H1 (cell line): ENCODE measurements around the gene DPF1. TPM values are rescaled to one million over a fixed set of nuclear protein-coding genes. Genes with fewer than 3 reads are reported as not detected.
A peak's percentile ranks its signal among the peaks of the same experiment; 100 is the strongest.

ENCODE experiments used
- CTCF ChIA-PET: fragments of 300-600 bp; sonication (Branson Sonifier 250); formaldehyde crosslinking; loops from one replicate; lab custom pipeline; 2021; ENCODE audit not compliant: partially characterized antibody; lab: Charles Lee
- POLR2A ChIA-PET: fragments of 300-600 bp; sonication (Branson Sonifier 250); formaldehyde crosslinking; loops from one replicate; lab custom pipeline; 2021; ENCODE audit warnings: inconsistent platforms; ENCODE audit not compliant: partially characterized antibody; lab: Charles Lee
- DNase-seq, 2 experiments: peaks; one replicate each; pipeline versions ENCODE4 v3.0.0 to v3.0.0-alpha.2; 2010 to 2022; ENCODE audit warnings: low spot score in 2 of 2, low read depth in 1 of 2, mixed read lengths in 1 of 2
- FAIRE-seq: peaks from 2 replicates; lab custom pipeline; 2011; peaks lifted over from hg19 to GRCh38; lab: Jason Lieb, UNC
- H2AFZ ChIP-seq: 2 replicates; pipeline ENCODE4 v1.8.1; 2012; ENCODE audit warnings: low read length, inconsistent platforms
- H2AK5ac ChIP-seq: 2 replicates; pipeline ENCODE4 v1.6.1; 2013; ENCODE audit warnings: low read depth, low read length
- H2BK120ac ChIP-seq: replicated peaks from 2 replicates; pipeline ENCODE3; 2013; ENCODE audit warnings: low read depth, low read length, inconsistent platforms
- H2BK12ac ChIP-seq: 2 replicates; pipeline ENCODE4 v1.6.1; 2013; ENCODE audit warnings: low read depth, low read length
- H2BK15ac ChIP-seq: 2 replicates; pipeline ENCODE4 v1.6.1; 2013; ENCODE audit warnings: low read length
- H2BK20ac ChIP-seq: 2 replicates; pipeline ENCODE4 v1.6.1; 2013; ENCODE audit warnings: low read length
- H2BK5ac ChIP-seq: 2 replicates; pipeline ENCODE4 v1.6.1; 2013; ENCODE audit warnings: low read depth, low read length
- H3K14ac ChIP-seq: 2 replicates; pipeline ENCODE4 v1.6.1; 2013; ENCODE audit warnings: inconsistent platforms; ENCODE audit not compliant: insufficient read length
- H3K18ac ChIP-seq: 2 replicates; pipeline ENCODE4 v1.6.1; 2013; ENCODE audit warnings: low read length; ENCODE audit errors: extremely low read depth
- H3K23ac ChIP-seq: 2 replicates; pipeline ENCODE4 v1.6.1; 2013; ENCODE audit warnings: inconsistent platforms; ENCODE audit not compliant: insufficient read length
- H3K23me2 ChIP-seq: 2 replicates; pipeline ENCODE4 v1.6.1; 2013; ENCODE audit warnings: low read depth, low read length
- H3K27ac ChIP-seq: 2 replicates; pipeline ENCODE4 v1.6.1; 2011; ENCODE audit warnings: low read depth, low read length, inconsistent platforms
- H3K27me3 ChIP-seq, 4 experiments: replicated peaks in 1 of 4; 1 replicate in 1 of 4; 2 replicates in 3 of 4; pipeline versions ENCODE4 v1.6.1 to v1.8.1; 2011 to 2013; ENCODE audit warnings: low read length in 3 of 4, mild to moderate bottlenecking in 3 of 4, inconsistent platforms in 2 of 4, mixed read lengths in 2 of 4, moderate library complexity in 1 of 4; ENCODE audit not compliant: control insufficient read depth in 3 of 4, insufficient read depth in 3 of 4; ENCODE audit errors: extremely low read depth in 1 of 4
- H3K36me3 ChIP-seq, 4 experiments: 2 replicates each; pipeline versions ENCODE4 v1.6.1 to v1.8.1; 2011 to 2013; ENCODE audit warnings: mild to moderate bottlenecking in 4 of 4, low read length in 3 of 4, moderate library complexity in 2 of 4, control low read depth in 1 of 4, inconsistent platforms in 1 of 4; ENCODE audit not compliant: insufficient read depth in 4 of 4, control insufficient read depth in 2 of 4
- H3K4ac ChIP-seq: replicated peaks from 2 replicates; pipeline ENCODE3; 2013; ENCODE audit warnings: low read length, low read depth, mixed read lengths, inconsistent platforms; ENCODE audit not compliant: insufficient read length
- H3K4me1 ChIP-seq, 4 experiments: replicated peaks in 1 of 4; 1 replicate in 1 of 4; 2 replicates in 3 of 4; pipeline versions ENCODE4 v1.6.1 to v1.8.1; 2011 to 2013; ENCODE audit warnings: low read length in 3 of 4, inconsistent platforms in 2 of 4, mixed read lengths in 1 of 4; ENCODE audit not compliant: insufficient read depth in 4 of 4, control insufficient read depth in 3 of 4
- H3K4me2 ChIP-seq, 2 experiments: 2 replicates each; pipeline versions ENCODE4 v1.6.1 to v1.8.1; 2011 to 2013; ENCODE audit warnings: low read depth in 2 of 2, low read length in 2 of 2, control low read depth in 1 of 2, inconsistent platforms in 1 of 2, mild to moderate bottlenecking in 1 of 2; ENCODE audit not compliant: insufficient read depth in 1 of 2
- H3K4me3 ChIP-seq, 4 experiments: fragments of 200-600, 300-600 bp in 1 of 4; sonication (generic), shearing (Covaris generic), sonication (Bioruptor Twin) in 1 of 4; 2 replicates each; pipeline versions ENCODE4 v1.5.1 to v1.8.1; 2011 to 2016; ENCODE audit warnings: low read length in 4 of 4, low read depth in 3 of 4, control low read depth in 2 of 4, inconsistent platforms in 2 of 4, mild to moderate bottlenecking in 2 of 4, mixed read lengths in 1 of 4, moderate library complexity in 1 of 4; ENCODE audit not compliant: insufficient read depth in 2 of 4; ENCODE audit errors: extremely low read depth in 1 of 4
- H3K56ac ChIP-seq: replicated peaks from 2 replicates; pipeline ENCODE3; 2013; ENCODE audit warnings: low read depth, mild to moderate bottlenecking, mixed read lengths, low read length, inconsistent platforms; ENCODE audit not compliant: insufficient read length
- H3K79me1 ChIP-seq: 2 replicates; pipeline ENCODE4 v1.6.1; 2013; ENCODE audit warnings: low read depth, low read length, control low read depth
- H3K79me2 ChIP-seq, 2 experiments: 2 replicates each; pipeline versions ENCODE4 v1.6.1 to v1.8.1; 2012 to 2013; ENCODE audit warnings: low read length in 2 of 2, mild to moderate bottlenecking in 2 of 2, inconsistent platforms in 1 of 2; ENCODE audit not compliant: insufficient read depth in 2 of 2, control insufficient read depth in 1 of 2
- H3K9ac ChIP-seq, 4 experiments: replicated peaks in 1 of 4; 1 replicate in 1 of 4; 2 replicates in 3 of 4; pipeline versions ENCODE4 v1.6.1 to v1.8.1; 2011 to 2013; ENCODE audit warnings: low read depth in 3 of 4, low read length in 3 of 4, control low read depth in 2 of 4, mild to moderate bottlenecking in 2 of 4, moderate library complexity in 2 of 4, inconsistent platforms in 1 of 4; ENCODE audit errors: extremely low read depth in 1 of 4
- H3K9me3 ChIP-seq, 2 experiments: 2 replicates each; pipeline versions ENCODE4 v1.6.1 to v1.8.1; 2012 to 2013; ENCODE audit warnings: mild to moderate bottlenecking in 2 of 2, moderate library complexity in 2 of 2, control low read depth in 1 of 2, inconsistent platforms in 1 of 2, low read depth in 1 of 2, low read length in 1 of 2, mixed read lengths in 1 of 2; ENCODE audit not compliant: insufficient read depth in 2 of 2
- H4K20me1 ChIP-seq, 2 experiments: replicated peaks in 1 of 2; 2 replicates each; pipeline versions ENCODE3 to v1.8.1; 2011 to 2013; ENCODE audit warnings: inconsistent platforms in 2 of 2, low read length in 2 of 2, mild to moderate bottlenecking in 1 of 2; ENCODE audit not compliant: insufficient read depth in 2 of 2, control insufficient read depth in 1 of 2
- H4K5ac ChIP-seq: 2 replicates; pipeline ENCODE4 v1.6.1; 2013; ENCODE audit warnings: low read length, low read depth, mixed read lengths, inconsistent platforms; ENCODE audit not compliant: insufficient read length
- H4K8ac ChIP-seq: 2 replicates; pipeline ENCODE4 v1.8.0; 2013; ENCODE audit warnings: mild to moderate bottlenecking, moderate library complexity, low read length, inconsistent platforms; ENCODE audit not compliant: insufficient read depth; ENCODE audit errors: extremely low read depth
- H4K91ac ChIP-seq: replicated peaks from 2 replicates; pipeline ENCODE3; 2013; ENCODE audit warnings: low read length, mixed read lengths, inconsistent platforms; ENCODE audit not compliant: insufficient read length
- CREB1 ChIP-seq: IDR thresholded peaks from 2 replicates; pipeline ENCODE4 v1.6.1; 2012; ENCODE audit warnings: inconsistent platforms
- GABPA ChIP-seq: IDR thresholded peaks from 2 replicates; pipeline ENCODE4 v1.6.1; 2011; ENCODE audit warnings: mild to moderate bottlenecking, low read length, moderate library complexity, borderline replicate concordance; ENCODE audit not compliant: insufficient read depth
- KDM4A ChIP-seq: IDR thresholded peaks from one replicate; pipeline ENCODE4 v1.7.1; 2012; ENCODE audit warnings: low read depth, mild to moderate bottlenecking, moderate library complexity, low read length, inconsistent platforms; ENCODE audit not compliant: severe bottlenecking
- PHF8 ChIP-seq: fragments of 200-600 bp; sonication (generic); conservative IDR thresholded peaks from 2 replicates; pipeline ENCODE4 v1.7.1; 2012; ENCODE audit warnings: low read depth, mild to moderate bottlenecking, inconsistent platforms, low read length, moderate library complexity
- RAD21 ChIP-seq, 2 experiments: IDR thresholded peaks in 1 of 2; conservative IDR thresholded peaks in 1 of 2; 2 replicates each; pipeline ENCODE4 v1.6.1; 2011; ENCODE audit warnings: low read depth in 2 of 2, low read length in 2 of 2, improper control_type of control experiment in 1 of 2, inconsistent platforms in 1 of 2, mild to moderate bottlenecking in 1 of 2, moderate library complexity in 1 of 2
- RFX5 ChIP-seq: IDR thresholded peaks from 2 replicates; pipeline ENCODE4 v1.6.1; 2011; ENCODE audit warnings: low read depth, low read length, improper control_type of control experiment, borderline replicate concordance
- RNF2 ChIP-seq: fragments of 200-900, 300-1000 bp; sonication (generic); IDR thresholded peaks from 2 replicates; pipeline ENCODE4 v1.7.1; 2016; ENCODE audit warnings: borderline replicate concordance, low read depth, mild to moderate bottlenecking, antibody characterized with exemption, low read length; ENCODE audit not compliant: poor library complexity, severe bottlenecking; ENCODE audit errors: missing control alignments
- SIRT6 ChIP-seq: IDR thresholded peaks from one replicate; pipeline ENCODE4 v1.7.1; 2012; ENCODE audit warnings: low read length, inconsistent platforms
- TAF7 ChIP-seq: optimal IDR thresholded peaks from 2 replicates; pipeline ENCODE3; 2011; ENCODE audit warnings: low read depth, mild to moderate bottlenecking, inconsistent platforms, low read length, moderate library complexity, borderline replicate concordance
- TCF12 ChIP-seq: IDR thresholded peaks from 2 replicates; pipeline ENCODE4 v1.6.1; 2011; ENCODE audit warnings: low read depth, mild to moderate bottlenecking, low read length
- YY1 ChIP-seq: IDR thresholded peaks from 2 replicates; pipeline ENCODE4 v1.6.1; 2011; ENCODE audit warnings: low read depth, mild to moderate bottlenecking, low read length
- WGBS, 2 experiments: shearing (Covaris generic) in 1 of 2; methylation state at CpG; one replicate each; pipeline versions ENCODE4 v1.1.6 to v1.1.7; 2013 to 2015; ENCODE audit warnings: low lambda C conversion rate in 2 of 2, mixed read lengths in 2 of 2, inconsistent platforms in 1 of 2, low coverage in 1 of 2, missing lambda C conversion rate in 1 of 2; ENCODE audit not compliant: insufficient replicate concordance in 2 of 2, insufficient coverage in 1 of 2, insufficient read length in 1 of 2; ENCODE audit errors: extremely low coverage in 1 of 2, missing lambda C conversion rate in 1 of 2; 5-methylcytosine and 5-hydroxymethylcytosine counted together
- polyA plus RNA-seq, 7 experiments: library from polyadenylated mRNA; depleted of rRNA in 3 of 7; stranded (reverse) in 5 of 7; unstranded in 2 of 7; fragments of >200 nt in 5 of 7; fragments of 200-250 nt in 2 of 7; gene quantifications; 1 replicate in 5 of 7; 2 replicates in 1 of 7; 4 replicates in 1 of 7; pipeline versions ENCODE4 v1.2.1 to v1.2.3, GENCODE V29; 2011 to 2013; ENCODE audit warnings: missing spikeins in 2 of 7, mixed read lengths in 2 of 7
- total RNA-seq: library from RNA; stranded (reverse); fragmentation: NEBNext Ultra II Directional; extraction: Animal tissue kit (Norgen Biotek cat#: 25700); gene quantifications from 2 replicates; pipeline ENCODE4 v1.2.1, GENCODE V29; 2021
- TF ChIP-seq, protein P1 (sequence below): IDR thresholded peaks from 2 replicates; pipeline ENCODE4 v1.6.1; 2011; ENCODE audit warnings: low read length, improper control_type of control experiment

DPF1 gene
- total and polyA plus RNA-seq, 2 of the 8 experiments (the other 6 are each of a cell fraction or from before 2014, with no cell fraction given) = 12.9 to 15.6 TPM

DNA sequence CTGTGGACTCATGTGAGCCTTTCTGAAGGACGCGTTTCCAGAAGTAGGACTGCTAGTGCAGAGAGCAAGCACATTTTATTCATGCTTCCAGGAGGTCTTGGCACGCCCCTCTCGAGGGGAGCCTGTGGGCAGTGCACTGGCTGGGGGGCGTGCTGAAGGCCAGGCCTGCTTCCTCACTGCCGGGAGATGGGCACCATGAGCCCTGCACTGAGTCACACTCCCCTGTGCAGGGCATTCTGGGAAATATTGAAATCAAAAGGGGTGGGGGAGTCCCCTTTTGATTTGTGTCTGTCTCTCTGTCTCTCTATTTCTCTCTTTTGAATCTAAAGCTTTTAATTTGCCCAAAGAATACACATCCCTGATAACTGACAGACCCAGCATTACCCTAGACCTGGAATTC is 34.0 kb downstream of the DPF1 start:
- no peak overlapping the region for H3K27ac ChIP-seq
- DNase-seq = no peak
- CTCF ChIA-PET = interaction anchor here (1.0 to 2.0 kb wide), 2 partner anchors 20 to 56 kb away, joined by 3 to 11 read pairs; no protein-coding TSS in a partner anchor
- TF ChIP-seq CREB1 = no peak
- no peak for TF ChIP-seq PHF8
- no peak for TF ChIP-seq YY1
- TF ChIP-seq KDM4A = no peak
- no peak for TF ChIP-seq TAF7
- TF ChIP-seq RNF2 = no peak
- TF ChIP-seq, protein P1, sequence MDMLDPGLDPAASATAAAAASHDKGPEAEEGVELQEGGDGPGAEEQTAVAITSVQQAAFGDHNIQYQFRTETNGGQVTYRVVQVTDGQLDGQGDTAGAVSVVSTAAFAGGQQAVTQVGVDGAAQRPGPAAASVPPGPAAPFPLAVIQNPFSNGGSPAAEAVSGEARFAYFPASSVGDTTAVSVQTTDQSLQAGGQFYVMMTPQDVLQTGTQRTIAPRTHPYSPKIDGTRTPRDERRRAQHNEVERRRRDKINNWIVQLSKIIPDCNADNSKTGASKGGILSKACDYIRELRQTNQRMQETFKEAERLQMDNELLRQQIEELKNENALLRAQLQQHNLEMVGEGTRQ = no peak
- TF ChIP-seq TCF12 = no peak
- no peak for TF ChIP-seq RFX5
- no peak for TF ChIP-seq SIRT6
- no peak for TF ChIP-seq GABPA
- no peak for TF ChIP-seq RAD21 (IDR thresholded peaks at IDR 0.05 in 1 of 2, conservative IDR thresholded peaks at IDR 0.05 in 1 of 2; ENCODE audit: low read depth in 2 of 2, low read length in 2 of 2)

More for the DNA sequence above, 34.0 kb downstream of the DPF1 start:
- Histone ChIP-seq H4K8ac (no peak overlapping the region; the same call in 1 of the 2 replicates), H2AFZ (no peak overlapping the region), H3K79me1 (no peaks in the 10 kb centered on the region), H2BK5ac (peak overlapping the region; percentile 52), H3K4ac (no peak overlapping the region), H2BK12ac (no peak overlapping the region), H3K56ac (no peak overlapping the region), H3K36me3 (peaks cover 0 to 3% (median 0%) of the 10 kb centered on the region in 4 experiments; a peak in 4 of 8 replicates), H3K4me1 (no peaks in the 10 kb centered on the region; a peak in 1 of 7 replicates), H3K23ac (no peak overlapping the region), H2BK15ac (no peak overlapping the region), H3K27me3 (no peaks in the 10 kb centered on the region), H2AK5ac (no peak overlapping the region), H3K14ac (no peak overlapping the region), H3K9me3 (no peaks in the 10 kb centered on the region), H4K5ac (no peak overlapping the region), H2BK120ac (no peak overlapping the region), H3K79me2 (no peaks in the 10 kb centered on the region), H3K4me2 (no peak overlapping the region), H3K23me2 (no peaks in the 10 kb centered on the region; the same call in 1 of the 2 replicates), H4K20me1 (no peaks in the 10 kb centered on the region), H3K9ac (no peak overlapping the region), H4K91ac (no peak overlapping the region), H3K18ac (no peak overlapping the region), H3K4me3 (no peak overlapping the region), H2BK20ac (no peak overlapping the region)
- FAIRE-seq = no peak
- POLR2A ChIA-PET = no interaction called here
- WGBS, 2 experiments = 77% methylated on average over 6 of the region's 6 CpGs; no CpG with 5 or more reads in 1 of the 2 experiments
